ENCODE results near the gene ITGA2B. TPM values are rescaled to one million over a fixed set of nuclear protein-coding genes. Genes with fewer than 3 reads are reported as not detected.

Gene ITGA2B
- total and polyA plus RNA-seq, 10 of the 15 experiments (the other 5 are each of a cell fraction or from before 2014, with no cell fraction given), result 0.04 to 0.51 (median 0.21) TPM; not detected in 1

DNA sequence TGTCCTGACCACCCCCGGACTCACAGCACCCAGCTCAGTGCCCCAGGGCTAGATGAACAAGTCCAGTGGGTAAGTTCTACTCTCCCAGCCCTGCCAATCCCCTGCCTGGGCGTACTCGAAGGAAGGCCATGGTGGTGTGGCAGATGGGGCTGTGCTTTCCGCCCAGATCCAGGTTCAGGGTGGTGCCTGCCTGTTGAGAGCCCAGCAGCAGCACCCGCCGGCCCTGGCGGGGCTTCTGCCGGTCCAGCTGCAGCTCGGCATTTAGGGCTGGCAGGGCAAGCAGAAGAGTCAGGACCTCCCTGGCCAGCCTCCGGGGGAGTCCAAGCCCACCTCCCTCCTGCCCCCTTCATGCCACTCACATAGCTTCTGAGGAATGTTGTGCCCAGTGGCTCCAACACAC lies 9.6 kb downstream of the ITGA2B start:
- H2AFZ ChIP-seq (ENCODE audit: control insufficient read depth, low read depth, low read length), result no peak overlapping the region
- CTCF ChIA-PET, result interaction anchor here (1.1 kb wide), 1 partner anchor 17 kb away, joined by 4 read pairs; the partner anchor contains the start of gene FAM171A2
- in situ Hi-C loops (cut with MboI), result no loop called here
- no peaks in the 10 kb centered on the region for H4K20me1 ChIP-seq (ENCODE audit: control insufficient read depth, insufficient read depth)
- intact Hi-C loops (cut with micrococcal nuclease; ENCODE audit: unreplicated experiment), result no loop called here
- FAIRE-seq (no peak), ATAC-seq (no peak), DNase-seq (ENCODE audit: low read depth, low spot score) (no peak)
- no peak overlapping the region for H3K4me3 ChIP-seq
- SMC1A ChIA-PET (ENCODE audit: uncharacterized antibody, unreplicated experiment), result no interaction called here
- no peak overlapping the region for H3K27ac ChIP-seq (ENCODE audit: control insufficient read depth, insufficient read depth)
- TF ChIP-seq PKNOX1 (IDR thresholded peaks at IDR 0.05), result no peak
- TF ChIP-seq ELK1 (IDR thresholded peaks at IDR 0.05; ENCODE audit: low read depth, low read length), result no peak
- no peak for TF ChIP-seq TCF7 (IDR thresholded peaks at IDR 0.05; ENCODE audit: borderline replicate concordance)
- no peak for TF ChIP-seq HCFC1 (IDR thresholded peaks at IDR 0.05; ENCODE audit: low read length)
- no peak for TF ChIP-seq IKZF2 (IDR thresholded peaks at IDR 0.05)
- no peak for TF ChIP-seq SIN3A (IDR thresholded peaks at IDR 0.05; ENCODE audit: low read depth, low read length)
- no peak for TF ChIP-seq ZBED1 (IDR thresholded peaks at IDR 0.05; ENCODE audit: borderline replicate concordance)
- no peak for TF ChIP-seq TAF1 (IDR thresholded peaks at IDR 0.05; ENCODE audit: borderline replicate concordance, low read depth, low read length)
- no peak for TF ChIP-seq RAD21 (IDR thresholded peaks at IDR 0.05; ENCODE audit: insufficient read depth, low read depth, low read length)
- TF ChIP-seq USF2 (IDR thresholded peaks at IDR 0.05; ENCODE audit: borderline replicate concordance, low read depth, low read length), result no peak
- TF ChIP-seq ATF3 (IDR thresholded peaks at IDR 0.05; ENCODE audit: borderline replicate concordance, extremely low read depth, low read depth, low read length), result no peak
- TF ChIP-seq SMAD1 (IDR thresholded peaks at IDR 0.05; ENCODE audit: low read depth, partially characterized antibody), result no peak
- no peak for TF ChIP-seq MYC (IDR thresholded peaks at IDR 0.05; ENCODE audit: insufficient read depth, insufficient read length, insufficient replicate concordance, low read length, severe bottlenecking)
- TF ChIP-seq SKIL (IDR thresholded peaks at IDR 0.05; ENCODE audit: low read depth, poor library complexity, severe bottlenecking), result no peak
- TF ChIP-seq MEF2B (IDR thresholded peaks at IDR 0.05; ENCODE audit: partially characterized antibody, poor library complexity, severe bottlenecking), result no peak
- no peak for TF ChIP-seq NR2F1 (conservative IDR thresholded peaks at IDR 0.05)
- no peak for TF ChIP-seq BHLHE40 (IDR thresholded peaks at IDR 0.05; ENCODE audit: borderline replicate concordance in 1 of 2, low read depth in 2 of 2, low read length in 1 of 2)
- RAD21 ChIA-PET (ENCODE audit: unreplicated experiment), result no interaction called here
- no peaks in the 10 kb centered on the region; a peak in 2 of 4 replicates for H3K27me3 ChIP-seq (replicated peaks in 1 of 2; ENCODE audit: control insufficient read depth in 2 of 2, insufficient read depth in 2 of 2, low read length in 1 of 2)
- no TSS peak for BruUV-seq (replicated peaks)
- POLR2A ChIA-PET, result no interaction called here
- H3K4me2 ChIP-seq (ENCODE audit: control insufficient read depth, insufficient read depth), result no peak overlapping the region
- no peaks in the 10 kb centered on the region for H3K79me2 ChIP-seq (ENCODE audit: control insufficient read depth, insufficient read depth, low read length)
- H3K4me1 ChIP-seq (ENCODE audit: control insufficient read depth, insufficient read depth, low read length), result no peaks in the 10 kb centered on the region
- H3K36me3 ChIP-seq (ENCODE audit: control insufficient read depth in 2 of 2, insufficient read depth in 2 of 2, low read length in 1 of 2), result no peaks in the 10 kb centered on the region
- no peaks in the 10 kb centered on the region for H3K9me3 ChIP-seq (replicated peaks; ENCODE audit: control insufficient read depth, insufficient read depth, low read length)
- no peak overlapping the region for H3K9ac ChIP-seq (ENCODE audit: control insufficient read depth, insufficient read depth, low read length)
- 35% methylated on average over 10 of the region's 10 CpGs for WGBS (ENCODE audit: insufficient coverage, insufficient replicate concordance, low lambda C conversion rate, missing lambda C conversion rate)

Data from GM12878 (cell line).